ENCODE measurements around the gene CBX6.

Gene CBX6

GRCh38 chr22:38865201-38866023 is 6.6 kb downstream of the CBX6 start:
- Histone ChIP-seq H3K4me3 (ENCODE audit: low read depth, low read length) (no peak overlapping the region), H3K36me3 (ENCODE audit: control insufficient read depth in 2 of 2, insufficient read depth in 1 of 2, low read length in 2 of 2) (peaks cover 13 to 68% of the 10 kb centered on the region in 2 experiments), H3K9me3 (ENCODE audit: control insufficient read depth, insufficient read depth, low read depth, low read length) (no peaks in the 10 kb centered on the region), H3K4me1 (ENCODE audit: control insufficient read depth, insufficient read depth, low read length) (peaks cover 4% of the 10 kb centered on the region; the same call in 1 of the 2 replicates), H3K27ac (ENCODE audit: extremely low read depth, low read depth, low read length) (peak overlapping the region; percentile 19; the same call in 1 of the 2 replicates)
- ChIA-PET POLR2A (interaction anchor here (1.2 to 4.4 kb wide), 2 partner anchors 21 to 96 kb away, joined by 3 to 18 read pairs; no protein-coding TSS in a partner anchor), CTCF (interaction anchor here (0.6 to 2.5 kb wide), 2 partner anchors 94 to 97 kb away, joined by 3 to 17 read pairs; no protein-coding TSS in a partner anchor)
- TF ChIP-seq ZNF626 (tag by site-specific recombination; IDR thresholded peaks at IDR 0.05): no peak
- no peak for TF ChIP-seq ZNF292 (tag by site-specific recombination; IDR thresholded peaks at IDR 0.05; ENCODE audit: borderline replicate concordance, low read depth)
- no peak for TF ChIP-seq YY2 (tag by site-specific recombination; IDR thresholded peaks at IDR 0.05)
- no peak for TF ChIP-seq ZFP69B (tag by site-specific recombination; IDR thresholded peaks at IDR 0.05)
- TF ChIP-seq KLF7 (tag by site-specific recombination; IDR thresholded peaks at IDR 0.05; ENCODE audit: borderline replicate concordance): no peak
- no peak for TF ChIP-seq ZNF830 (tag by site-specific recombination; IDR thresholded peaks at IDR 0.05; ENCODE audit: low read depth)

GRCh38 chr22:38864361-38865191 is 7.4 kb downstream of the CBX6 start:
- peaks cover 10 to 62% of the 10 kb centered on the region in 2 experiments for H3K36me3 ChIP-seq (ENCODE audit: control insufficient read depth in 2 of 2, insufficient read depth in 1 of 2, low read length in 2 of 2)
- peak overlapping the region; percentile 19; the same call in 1 of the 2 replicates for H3K27ac ChIP-seq (ENCODE audit: extremely low read depth, low read depth, low read length)
- no peaks in the 10 kb centered on the region for H3K9me3 ChIP-seq (ENCODE audit: control insufficient read depth, insufficient read depth, low read depth, low read length)
- ChIA-PET CTCF (interaction anchor here (0.6 to 2.5 kb wide), 4 partner anchors 19 to 106 kb away, joined by 3 to 17 read pairs (median 4); no protein-coding TSS in a partner anchor), POLR2A (interaction anchor here (0.9 to 4.4 kb wide), 2 partner anchors 96 to 118 kb away, joined by 3 to 18 read pairs; partner anchors contain the start of gene APOBEC3B)
- no peak overlapping the region for H3K4me3 ChIP-seq (ENCODE audit: low read depth, low read length)
- peaks cover 3% of the 10 kb centered on the region; the same call in 1 of the 2 replicates for H3K4me1 ChIP-seq (ENCODE audit: control insufficient read depth, insufficient read depth, low read length)
- TF ChIP-seq ZFHX2 (tag by site-specific recombination; conservative IDR thresholded peaks at IDR 0.05) (peak; percentile 34), ZNF248 (tag by site-specific recombination; IDR thresholded peaks at IDR 0.05) (no peak), ZNF341 (tag by site-specific recombination; IDR thresholded peaks at IDR 0.05; ENCODE audit: low read depth) (0 out of 2 replicates have a peak, but pooled peaks have one; percentile 47), OSR2 (tag by site-specific recombination; IDR thresholded peaks at IDR 0.05) (peak; percentile 84), ZNF426 (tag by site-specific recombination; IDR thresholded peaks at IDR 0.05) (no peak)

DNA sequence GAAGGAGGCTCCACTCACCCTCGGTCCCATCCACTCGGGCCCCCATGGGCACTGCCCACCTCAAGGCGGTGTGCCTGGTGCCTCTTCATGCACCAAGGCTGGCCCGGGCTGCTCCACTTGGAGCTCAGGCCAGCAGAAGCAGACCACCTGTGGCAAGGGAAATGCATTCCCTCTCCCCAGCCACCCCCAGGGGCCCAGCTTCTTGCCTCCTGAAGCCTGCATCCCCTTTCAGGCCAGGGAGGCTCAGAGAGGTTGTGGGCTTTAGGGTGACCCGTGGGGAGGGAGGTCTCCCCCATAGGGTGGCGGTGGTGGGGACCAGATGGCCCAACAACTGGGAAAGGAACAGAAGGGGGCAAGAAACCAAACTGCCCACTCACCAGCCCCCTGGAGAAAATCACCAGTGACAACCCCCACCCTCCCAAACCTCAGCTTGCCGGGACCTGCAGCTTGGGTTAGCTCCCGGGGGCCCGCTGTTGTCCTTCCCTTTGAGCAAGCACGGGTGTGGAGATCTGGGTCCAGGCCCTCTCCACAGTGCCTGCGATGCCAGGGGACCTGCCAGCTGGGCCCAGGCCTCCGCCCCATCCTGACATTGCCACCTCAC is 8.4 kb downstream of the CBX6 start:
- Histone ChIP-seq H3K4me3 (ENCODE audit: low read depth, low read length) (no peak overlapping the region), H3K4me1 (ENCODE audit: control insufficient read depth, insufficient read depth, low read length) (no peaks in the 10 kb centered on the region)
- CTCF ChIA-PET: interaction anchor here (1.1 to 2.5 kb wide), 4 partner anchors 18 to 139 kb away, joined by 3 to 17 read pairs (median 4); no protein-coding TSS in a partner anchor
- TF ChIP-seq ZNF777 (tag by site-specific recombination; IDR thresholded peaks at IDR 0.05; ENCODE audit: borderline replicate concordance) (no peak), RBAK (tag by site-specific recombination; IDR thresholded peaks at IDR 0.05) (no peak), BCL11B (tag by site-specific recombination; IDR thresholded peaks at IDR 0.05; ENCODE audit: low read depth) (no peak), ZNF521 (tag by site-specific recombination; IDR thresholded peaks at IDR 0.05) (no peak), ZNF558 (tag by site-specific recombination; IDR thresholded peaks at IDR 0.05) (no peak), ZNF664 (tag by site-specific recombination; IDR thresholded peaks at IDR 0.05) (no peak), GLI4 (tag by site-specific recombination; IDR thresholded peaks at IDR 0.05) (no peak), ZFHX2 (tag by site-specific recombination; conservative IDR thresholded peaks at IDR 0.05) (peak; percentile 35; the same call in 1 of the 2 replicates), ZNF37A (tag by site-specific recombination; IDR thresholded peaks at IDR 0.05) (no peak), ZSCAN23 (tag by site-specific recombination; IDR thresholded peaks at IDR 0.05) (no peak), SCRT2 (tag by site-specific recombination; IDR thresholded peaks at IDR 0.05) (peak; percentile 82), GLIS1 (tag by site-specific recombination; IDR thresholded peaks at IDR 0.05) (peak; percentile 82), OSR2 (tag by site-specific recombination; IDR thresholded peaks at IDR 0.05) (no peak), REPIN1 (tag by site-specific recombination; IDR thresholded peaks at IDR 0.05; ENCODE audit: low read depth) (no peak), ZNF311 (tag by site-specific recombination; IDR thresholded peaks at IDR 0.05; ENCODE audit: borderline replicate concordance) (no peak), ZEB2 (tag by site-specific recombination; IDR thresholded peaks at IDR 0.05) (no peak), ZNF600 (tag by site-specific recombination; IDR thresholded peaks at IDR 0.05) (no peak), KLF9 (tag by site-specific recombination; IDR thresholded peaks at IDR 0.05; ENCODE audit: low read depth) (no peak), ZSCAN18 (tag by site-specific recombination; IDR thresholded peaks at IDR 0.05) (no peak)

More for the DNA sequence above, 8.4 kb downstream of the CBX6 start:
- peaks cover 4 to 52% of the 10 kb centered on the region in 2 experiments for H3K36me3 ChIP-seq (ENCODE audit: control insufficient read depth in 2 of 2, insufficient read depth in 1 of 2, low read length in 2 of 2)
- no peaks in the 10 kb centered on the region for H3K9me3 ChIP-seq (ENCODE audit: control insufficient read depth, insufficient read depth, low read depth, low read length)
- H3K27ac ChIP-seq (ENCODE audit: extremely low read depth, low read depth, low read length): no peak overlapping the region
- POLR2A ChIA-PET: interaction anchor here (0.6 to 4.4 kb wide), 4 partner anchors 13 to 509 kb away, joined by 3 to 18 read pairs (median 3); partner anchors contain the start of gene APOBEC3B

Data from HEK293 (cell line).